Activated T-cell treated with anti-CD3 and anti-CD28 coated beads for 24 hours (primary cell): ENCODE results near the gene TPM1.

ENCODE experiments used
- DNase-seq: peaks from one replicate; pipeline ENCODE4 v3.0.0-alpha.2; 2020; ENCODE audit warnings: low read depth

Gene TPM1

DNA sequence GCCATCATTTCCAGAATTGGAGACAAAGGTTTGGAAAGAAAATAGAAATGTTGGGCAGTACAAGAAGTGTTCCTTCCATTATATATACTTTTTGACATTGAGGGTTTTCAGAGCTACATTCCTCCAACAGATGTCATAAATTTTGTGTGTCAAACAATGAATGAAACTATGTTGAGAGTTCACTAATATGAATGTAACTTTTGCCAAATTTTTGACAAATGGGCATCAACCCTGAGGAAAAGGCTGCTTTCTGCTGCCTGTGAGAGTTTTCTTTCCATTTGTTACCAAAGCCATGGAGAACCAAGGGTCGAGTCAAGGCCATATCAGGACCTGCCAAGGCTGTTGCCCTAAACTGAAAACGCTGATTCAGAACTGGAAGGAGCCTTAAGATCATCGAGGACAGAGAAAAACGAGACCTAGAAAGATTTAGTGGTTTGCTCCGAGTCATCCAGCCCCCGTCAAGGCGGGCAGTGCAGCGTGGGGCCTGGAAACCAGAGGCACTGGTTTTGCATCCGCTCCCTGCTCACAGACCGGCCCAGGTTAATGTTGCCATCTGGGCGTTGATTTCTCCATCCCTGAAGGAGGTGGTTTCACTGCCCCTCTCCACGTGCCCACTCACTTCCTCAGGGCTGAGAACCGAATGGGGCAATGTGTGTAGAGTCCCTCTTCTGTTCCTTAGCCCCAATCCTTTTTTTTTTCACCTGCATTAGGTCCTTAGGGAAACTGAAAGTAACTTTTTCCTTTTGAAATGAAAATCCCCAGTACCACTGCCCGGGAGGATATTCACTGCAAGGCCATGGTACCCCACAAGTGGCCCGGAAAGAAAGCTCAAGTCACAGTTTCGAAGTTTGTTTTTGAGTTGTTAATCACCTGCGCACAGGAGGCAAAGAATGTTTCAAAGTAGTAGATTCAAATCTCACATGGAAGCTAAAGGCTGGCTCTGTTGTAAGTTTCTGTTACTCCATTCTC is 32.8 kb downstream of the TPM1 start:
- DNase-seq: no peak

DNA sequence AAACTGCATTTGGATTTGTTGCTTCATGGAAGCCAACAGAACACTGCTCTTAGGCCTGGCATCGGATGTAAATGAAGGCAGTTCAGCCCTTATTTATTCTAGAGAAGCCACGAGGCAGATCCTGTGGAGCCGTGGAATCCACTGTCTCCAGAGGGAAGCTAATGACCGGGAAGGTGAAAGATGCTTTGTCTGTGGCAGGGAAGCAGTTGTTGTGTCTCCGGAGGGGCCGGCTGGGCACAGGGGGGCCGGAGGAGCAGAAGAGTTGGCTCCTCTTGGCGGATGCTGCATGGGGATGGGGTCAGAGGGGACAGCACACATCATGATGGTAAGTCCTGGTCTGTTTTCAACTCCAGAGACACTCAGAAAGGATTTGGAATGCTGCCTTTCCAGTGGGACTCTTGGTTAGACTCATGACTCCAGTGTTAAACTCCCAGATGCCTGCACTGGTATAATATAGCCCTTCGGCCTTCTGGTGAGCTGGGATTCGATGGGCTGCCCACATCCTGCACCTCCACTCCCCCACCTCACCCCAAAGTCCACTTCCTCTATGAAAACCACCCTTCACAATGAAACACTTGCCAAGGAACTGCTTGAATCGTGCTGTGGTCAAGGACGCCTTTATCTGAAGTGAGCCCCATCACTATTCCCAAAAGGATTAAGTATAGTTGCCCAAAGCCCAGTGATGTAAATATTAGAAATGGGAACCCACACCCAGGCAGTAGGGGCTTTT is 33.6 kb downstream of the TPM1 start:
- no peak for DNase-seq

DNA sequence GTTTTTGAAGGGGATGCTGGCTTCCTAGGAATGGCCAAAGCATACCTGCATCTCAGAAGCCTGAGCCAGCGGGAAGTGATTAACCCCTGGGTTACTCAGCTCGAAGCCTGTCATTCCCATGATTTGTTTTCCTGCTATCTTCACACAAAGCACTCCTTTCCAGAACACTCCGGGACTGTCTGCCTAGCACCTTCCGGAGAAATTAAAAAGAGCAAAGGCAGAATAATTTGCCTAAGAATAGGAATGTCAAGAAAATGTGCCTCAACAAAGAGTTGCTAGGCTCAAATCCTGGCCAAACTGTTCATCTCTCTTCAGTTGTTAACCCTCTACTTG is 34.1 kb downstream of the TPM1 start:
- DNase-seq: no peak

DNA sequence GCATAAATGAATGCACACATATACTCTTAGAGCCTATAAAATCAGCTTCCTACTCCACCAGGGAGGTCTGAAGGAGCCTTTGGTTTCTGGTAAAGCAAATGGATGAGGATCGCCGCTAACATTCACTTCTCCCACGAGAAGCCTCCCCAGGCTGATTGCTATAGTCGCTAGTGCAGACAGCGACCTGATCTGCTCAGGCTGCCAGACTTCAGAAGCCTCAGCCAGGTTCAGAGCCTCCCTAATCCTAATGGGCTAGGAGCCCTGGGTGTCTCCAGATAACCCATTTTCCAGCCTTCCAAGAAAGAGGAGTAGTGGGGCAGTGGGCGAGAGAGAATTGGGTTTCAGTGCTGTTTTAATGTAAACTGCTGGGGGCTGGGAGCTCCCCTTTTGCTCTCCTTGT is 35.4 kb downstream of the TPM1 start:
- DNase-seq: no peak

DNA sequence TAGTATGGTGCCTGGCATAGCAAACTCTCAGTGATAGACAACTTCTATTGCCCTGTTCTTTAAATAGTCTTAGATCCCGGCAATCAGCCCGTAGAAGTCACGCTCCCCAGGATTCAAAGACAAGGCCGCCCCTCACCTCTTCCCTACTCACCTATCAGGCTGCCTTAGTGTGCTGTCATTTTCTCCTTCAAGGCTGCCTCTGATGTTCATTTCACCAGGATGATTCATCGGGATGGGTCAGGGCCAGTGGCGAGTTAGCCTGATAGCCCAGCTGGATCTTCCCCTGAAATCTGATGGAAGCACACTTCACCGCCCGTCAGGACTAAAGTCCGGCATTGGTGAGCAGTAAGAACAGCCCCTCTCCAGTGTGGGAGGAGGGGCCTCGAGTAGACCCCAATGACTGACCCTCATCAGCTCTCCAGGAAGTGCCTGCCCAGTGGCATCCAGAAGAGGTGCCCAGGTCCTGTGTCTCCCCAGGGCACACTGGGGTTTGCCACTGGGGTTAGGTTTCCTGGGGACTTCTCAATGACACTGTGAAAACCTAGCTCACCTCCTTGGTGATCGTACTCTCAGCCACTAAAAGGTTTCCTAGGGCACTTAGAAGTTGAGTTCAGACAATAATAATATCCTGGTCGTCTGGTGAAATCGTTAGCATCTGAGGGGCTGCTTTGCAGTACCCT is 37.5 kb downstream of the TPM1 start:
- no peak for DNase-seq

DNA sequence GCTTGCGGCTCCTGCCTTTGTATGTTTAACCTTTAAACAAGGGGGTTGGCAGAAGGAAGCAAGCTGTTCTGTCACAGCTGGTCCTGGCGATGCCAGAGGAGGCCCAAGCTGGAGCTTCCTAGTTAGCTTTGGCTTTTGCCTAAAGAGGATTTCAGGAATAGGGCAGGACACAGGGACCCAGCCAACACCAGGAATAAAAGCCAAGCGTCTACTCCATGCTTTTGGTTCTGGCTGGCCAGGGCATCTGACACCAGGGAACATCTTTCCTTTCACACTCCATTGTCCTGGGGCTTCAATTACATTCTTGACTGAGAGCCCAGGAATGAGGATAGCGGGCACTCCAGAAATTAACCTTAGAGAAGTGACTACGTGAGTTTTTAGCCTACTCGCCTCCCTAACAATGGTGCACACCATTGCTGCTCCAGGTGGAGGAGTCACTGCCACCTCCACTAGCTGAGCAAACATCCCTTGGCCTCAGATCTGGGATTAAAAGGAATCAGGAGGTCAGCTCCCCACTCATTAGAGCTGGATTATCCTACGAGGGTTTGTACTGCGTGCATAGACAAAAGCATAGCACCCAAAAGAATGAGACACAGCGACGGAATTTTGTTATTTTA is 38.2 kb downstream of the TPM1 start:
- DNase-seq: no peak

DNA sequence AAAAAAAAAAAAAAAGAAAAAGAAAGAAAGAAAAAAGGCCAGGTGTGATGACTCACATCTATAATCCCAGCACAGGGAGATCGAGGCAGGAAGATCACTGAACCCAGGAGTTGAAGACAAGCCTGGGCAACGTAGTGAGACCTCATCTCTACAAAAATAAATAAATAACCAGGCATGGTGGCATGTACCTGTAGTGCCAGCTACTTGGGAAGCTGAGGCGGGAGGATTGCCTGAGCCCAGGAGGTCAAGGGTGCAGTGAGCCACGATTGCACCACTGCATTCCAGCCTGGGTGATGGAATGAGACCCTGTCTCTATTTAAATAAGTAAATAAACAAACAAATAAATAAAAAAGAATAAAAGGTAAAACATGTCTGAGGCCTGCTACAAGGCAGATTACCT is 39.8 kb downstream of the TPM1 start:
- no peak for DNase-seq

DNA sequence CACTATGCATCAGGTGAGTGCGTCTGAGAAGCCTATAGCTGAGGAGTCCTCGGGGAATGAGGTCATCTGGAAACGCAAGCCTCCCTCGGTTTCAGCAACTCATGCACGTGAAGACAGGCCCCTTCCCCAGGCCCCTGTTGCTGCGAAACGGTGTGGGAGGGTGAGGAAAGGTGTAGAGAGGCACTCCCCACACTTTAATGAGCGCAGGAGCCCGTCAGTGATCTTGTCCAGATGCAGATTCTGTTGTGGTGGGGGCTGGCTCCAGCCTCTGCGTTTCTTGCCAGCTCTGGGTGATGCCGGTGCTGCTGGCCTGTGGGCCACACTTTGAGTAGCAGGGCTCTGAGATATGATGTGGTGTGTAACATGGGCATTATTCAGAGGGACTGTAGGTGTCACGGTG is 40.5 kb downstream of the TPM1 start:
- no peak for DNase-seq

DNA sequence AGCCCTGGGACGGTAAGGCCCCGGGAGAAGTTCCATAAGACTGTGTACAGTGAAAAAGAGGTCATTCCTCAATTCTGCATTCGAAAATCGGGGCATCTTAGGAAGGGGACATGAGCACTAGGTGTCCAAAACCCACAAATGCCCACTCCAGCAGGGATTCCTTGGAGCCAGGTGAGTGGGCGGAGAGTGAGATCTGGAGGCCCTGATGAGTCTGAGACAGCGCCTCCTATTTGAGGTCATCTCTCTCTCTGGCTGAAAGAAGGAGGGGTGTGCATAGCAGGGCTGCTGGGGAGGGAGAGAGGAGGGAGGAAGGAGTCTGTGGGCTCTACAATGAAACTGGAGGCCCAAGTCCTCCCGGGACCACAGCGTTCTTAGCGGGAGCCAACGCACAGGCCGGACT is 41.0 kb downstream of the TPM1 start:
- DNase-seq: no peak

DNA sequence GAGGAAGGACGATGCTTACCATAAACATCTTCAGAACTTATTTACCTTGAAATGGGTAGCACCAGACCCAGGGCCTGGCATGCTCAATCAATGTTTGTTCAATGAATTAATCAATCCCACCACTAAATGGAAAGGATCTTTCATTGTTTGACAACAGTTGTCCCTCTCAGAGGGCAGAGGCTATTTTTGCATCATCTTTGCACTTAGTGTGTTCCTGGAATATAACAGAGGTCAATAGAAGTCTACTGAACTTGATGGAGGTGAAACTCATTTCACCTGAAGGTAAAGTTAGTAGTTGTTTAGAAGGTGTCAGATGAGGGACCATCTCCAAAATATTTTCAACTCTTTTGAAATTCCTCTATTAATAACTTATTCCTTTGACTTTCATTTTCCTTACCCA is 42.3 kb downstream of the TPM1 start:
- DNase-seq: no peak

DNA sequence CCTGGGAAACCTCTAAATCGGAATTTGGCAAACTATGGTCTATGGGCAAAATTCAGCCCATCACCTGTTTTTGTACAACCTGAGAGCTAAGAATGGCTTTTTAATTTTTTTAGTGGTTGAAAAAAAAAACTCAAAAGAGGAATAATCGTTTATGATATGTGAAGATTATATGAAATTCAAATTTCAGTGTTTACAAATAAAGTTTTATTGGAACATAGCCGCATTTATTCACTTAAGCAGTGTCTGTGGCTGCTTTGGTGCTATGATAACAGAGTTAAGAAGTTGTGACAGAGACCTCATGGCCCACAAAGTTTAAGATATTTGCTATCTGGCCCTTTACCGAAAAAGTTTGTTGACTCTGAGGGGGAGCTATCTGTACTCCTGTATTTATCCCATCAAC is 42.7 kb downstream of the TPM1 start:
- no peak for DNase-seq

DNA sequence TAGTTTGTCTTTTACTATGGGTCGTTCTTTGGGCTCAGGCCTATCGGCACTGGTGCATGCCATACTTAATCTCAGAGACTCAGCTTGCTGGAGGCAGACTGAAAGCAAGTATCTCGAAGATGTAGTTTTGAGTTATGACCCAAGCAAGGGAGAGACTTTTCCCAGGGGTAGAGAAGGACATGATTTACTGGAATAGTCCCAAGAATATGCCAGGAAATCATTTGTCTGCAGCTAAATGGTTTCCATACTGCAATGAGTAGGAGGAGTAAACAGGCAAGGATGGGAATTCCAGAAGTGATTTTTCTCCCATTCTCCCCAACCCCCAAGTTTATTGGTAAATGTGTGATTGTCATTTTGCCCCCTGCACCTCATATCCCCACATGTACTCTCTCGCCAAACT is 43.7 kb downstream of the TPM1 start:
- DNase-seq: no peak

DNA sequence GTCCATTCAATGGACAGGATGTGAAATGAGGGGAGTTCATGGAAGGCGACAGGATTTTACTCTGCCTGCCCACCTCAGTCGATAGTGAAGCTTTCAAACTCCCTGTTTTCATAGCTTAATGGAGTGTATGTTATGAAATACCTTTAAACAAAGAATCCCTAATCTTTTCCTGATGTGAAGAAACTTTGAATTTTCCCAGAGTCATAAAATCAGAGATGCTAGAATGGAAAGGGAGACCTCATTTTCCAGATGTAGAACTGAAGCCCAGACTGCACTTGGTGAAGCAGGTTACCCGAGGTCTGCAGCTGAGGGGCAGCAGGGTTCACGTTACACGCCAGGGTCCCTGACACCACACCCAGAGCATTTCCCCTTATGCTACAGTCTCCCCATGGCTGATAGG is 44.4 kb downstream of the TPM1 start:
- DNase-seq: no peak

DNA sequence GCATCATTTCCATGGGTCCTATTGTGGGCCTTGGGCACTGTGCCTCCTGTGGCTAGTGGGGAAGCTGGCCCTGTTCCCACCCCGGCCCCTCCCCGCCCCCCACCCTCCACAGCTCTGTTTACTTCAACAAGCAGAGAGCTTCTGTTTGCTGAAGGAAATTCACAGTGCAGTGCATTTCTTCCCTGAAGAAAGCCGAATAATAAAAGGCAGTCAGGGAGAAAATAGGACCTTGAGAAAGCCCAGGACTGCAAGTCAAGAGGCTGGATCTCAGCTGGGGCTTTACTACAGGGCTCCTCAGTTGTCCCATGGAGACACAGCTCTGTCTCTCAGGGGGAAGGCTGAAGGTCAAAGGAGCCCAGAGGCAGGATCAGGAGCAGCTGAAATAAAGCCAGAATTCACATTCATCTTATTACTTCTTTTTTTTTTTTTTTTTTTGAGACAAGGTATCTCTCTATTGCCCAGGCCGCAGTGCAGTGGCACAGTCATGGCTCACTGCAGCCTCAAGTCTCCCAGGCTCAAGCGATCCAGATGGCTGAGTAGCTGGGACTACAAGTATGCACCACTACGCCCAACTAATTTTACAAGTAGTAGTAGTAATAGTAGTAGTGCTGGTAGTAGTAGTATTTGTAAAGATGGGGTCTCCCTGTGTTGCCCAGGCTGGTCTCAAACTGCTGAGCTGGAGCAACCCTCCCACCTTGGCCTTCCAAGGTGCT is 46.1 kb downstream of the TPM1 start:
- no peak for DNase-seq

DNA sequence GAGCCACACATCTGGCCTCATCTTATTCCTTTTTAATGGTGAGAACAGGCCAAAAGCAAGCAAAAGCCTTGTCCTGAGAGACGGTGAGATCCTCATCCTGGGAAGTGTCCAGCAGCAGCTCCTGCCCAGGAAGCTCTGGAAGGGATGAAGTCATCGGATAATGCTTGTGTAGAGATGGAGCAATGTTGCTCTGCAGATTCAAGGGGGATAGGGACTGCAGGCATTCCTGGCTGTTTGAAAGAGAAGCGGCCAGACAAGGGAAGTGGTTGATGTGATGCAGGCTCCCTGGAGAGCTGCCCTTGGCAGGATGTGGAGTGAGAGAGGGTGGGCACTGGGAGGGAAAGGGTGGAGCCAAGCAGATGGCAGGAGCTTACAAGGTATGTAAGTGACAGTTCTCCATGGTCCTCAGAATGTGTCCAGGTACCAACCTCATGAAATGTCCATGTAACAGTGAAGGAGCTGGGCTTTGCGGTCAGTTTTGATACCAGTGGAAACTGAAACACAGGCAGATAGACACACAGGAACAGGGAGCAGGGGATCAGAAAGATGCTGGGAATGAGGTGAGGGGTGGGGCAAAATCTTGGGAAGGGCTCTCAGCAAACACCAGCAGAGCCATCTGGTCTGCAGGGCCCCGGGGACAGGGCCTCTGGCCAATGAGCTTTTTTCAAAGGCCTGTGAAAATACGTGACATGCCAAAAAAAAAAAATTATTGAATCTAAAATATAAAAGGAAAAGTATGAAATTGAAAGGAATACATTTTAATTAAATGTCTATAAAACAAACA is 46.9 kb downstream of the TPM1 start:
- DNase-seq: no peak

DNA sequence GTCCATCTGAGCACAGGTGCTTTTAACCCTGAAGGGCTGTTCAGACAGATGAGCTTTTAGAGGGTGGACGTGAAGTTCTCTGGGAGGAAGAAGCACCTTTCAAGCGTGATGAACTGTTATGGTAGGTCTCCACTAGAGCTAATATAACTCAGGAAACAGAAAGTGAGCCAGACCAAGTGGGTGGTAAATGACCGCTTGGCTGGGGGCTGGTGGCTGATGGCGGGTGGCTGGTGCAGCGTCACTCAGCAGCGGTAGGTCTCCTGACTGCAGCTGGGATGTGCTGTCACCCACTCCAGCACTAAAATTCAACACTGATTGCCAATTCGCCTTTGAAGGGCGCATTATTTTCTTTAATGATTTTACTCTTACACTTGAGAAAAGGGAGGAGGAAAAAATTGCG is 47.9 kb downstream of the TPM1 start:
- no peak for DNase-seq

DNA sequence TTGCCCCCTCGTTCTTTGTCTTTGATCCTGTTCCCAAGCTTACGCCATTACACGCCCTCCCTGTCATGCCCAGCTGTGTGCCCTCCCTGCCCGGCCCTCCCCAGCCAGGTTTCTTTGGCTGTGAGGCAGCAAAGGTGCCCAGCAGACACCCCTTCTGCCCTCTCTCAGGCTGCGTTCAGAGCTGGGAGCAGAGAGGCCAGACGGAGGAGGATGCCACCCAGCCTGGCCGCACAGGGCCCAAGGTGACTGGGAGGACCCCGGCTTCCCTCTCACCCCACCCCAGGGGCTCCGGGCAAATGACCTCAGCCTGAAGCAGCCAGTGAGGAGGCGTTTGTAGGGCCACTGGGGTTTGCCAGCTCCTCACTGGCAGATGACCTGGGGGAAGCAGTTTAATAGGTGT is 48.3 kb downstream of the TPM1 start:
- no peak for DNase-seq

DNA sequence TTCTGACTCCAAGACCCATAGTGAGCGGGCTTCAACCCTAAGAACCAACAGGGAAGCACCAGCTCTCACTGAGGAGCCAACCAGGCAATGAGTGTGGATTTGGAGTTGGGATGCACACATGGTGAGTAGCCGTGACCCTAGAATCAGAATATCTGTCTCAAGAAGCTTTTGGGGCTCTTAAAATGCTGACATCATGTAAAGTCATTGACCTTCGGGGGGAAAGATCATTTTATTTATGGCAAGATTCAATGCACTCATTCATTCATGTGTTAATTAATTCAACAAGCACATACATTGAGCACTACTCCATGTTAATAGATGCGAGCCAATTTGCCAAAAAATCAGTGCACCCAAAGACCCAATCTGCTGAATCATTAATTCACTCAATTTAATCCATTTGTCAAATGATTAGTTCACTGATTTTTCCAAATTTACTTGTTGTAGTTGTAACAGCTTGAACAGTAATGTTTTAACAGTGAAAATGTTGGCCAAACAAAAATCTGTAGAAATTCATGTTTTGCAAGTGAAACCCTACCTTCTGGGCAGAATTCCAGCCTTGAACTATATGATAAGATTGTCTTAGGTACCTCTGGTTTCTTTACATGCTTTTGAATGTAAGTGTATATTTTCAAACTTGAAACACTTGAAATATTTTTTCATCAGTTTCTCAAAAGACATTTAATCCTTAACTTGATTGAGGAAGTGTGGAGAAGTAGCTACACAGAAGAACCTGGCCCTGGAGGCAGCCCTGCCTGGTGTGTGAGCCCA is 49.3 kb downstream of the TPM1 start:
- DNase-seq: no peak

DNA sequence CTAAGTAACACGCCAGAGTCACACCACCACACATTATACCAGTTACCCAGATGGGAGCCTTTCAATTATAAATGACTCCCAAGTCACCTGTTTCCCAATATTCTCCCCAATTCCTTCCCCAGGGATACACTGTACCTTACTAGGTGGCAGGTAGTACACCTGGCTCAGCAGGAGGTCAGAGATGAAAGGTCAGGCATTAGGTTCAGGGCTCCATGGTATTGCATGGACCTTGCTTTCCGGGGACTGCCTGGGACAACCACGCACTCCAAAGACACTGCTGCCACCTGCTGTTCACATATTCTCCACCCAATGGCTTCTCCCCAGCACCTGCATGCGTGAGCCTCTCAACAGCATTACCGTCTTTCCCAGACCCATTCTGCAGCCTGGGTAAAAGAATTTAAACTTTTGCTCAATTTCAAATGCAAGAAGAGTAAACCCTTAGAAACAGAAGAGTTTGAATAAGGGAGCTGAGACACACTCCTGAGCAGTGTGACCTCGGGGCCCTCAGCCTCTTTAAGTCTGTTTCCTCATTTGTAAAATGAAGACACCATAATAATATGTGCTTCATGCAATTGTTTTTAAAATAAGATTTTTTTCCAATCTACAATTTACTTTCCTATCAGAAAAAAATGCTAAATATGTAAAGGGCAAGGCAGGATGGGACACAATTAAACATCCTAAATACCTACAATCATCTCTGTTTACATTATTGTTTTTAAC is 51.1 kb downstream of the TPM1 start:
- DNase-seq: peak; percentile 55

DNA sequence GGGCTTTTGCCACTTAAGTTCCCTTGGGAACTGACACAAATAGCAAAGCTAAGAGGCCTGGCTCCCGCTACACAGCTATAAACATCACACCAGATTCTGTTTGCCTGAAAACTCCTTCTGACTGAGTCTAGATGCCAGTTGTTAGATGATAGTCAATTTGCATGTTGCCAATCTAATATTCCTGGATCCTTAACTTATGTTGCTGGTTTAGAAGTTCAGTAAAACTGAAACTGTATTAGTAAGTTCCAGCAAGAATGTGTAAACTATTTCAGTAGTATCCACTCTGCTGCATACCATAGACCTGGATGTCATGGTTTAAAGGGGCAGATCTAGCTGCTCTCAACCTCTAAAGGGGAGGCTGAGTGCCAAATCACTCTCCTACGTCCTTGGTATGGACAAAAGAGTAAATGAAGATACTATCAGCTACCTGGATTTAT is 52.0 kb downstream of the TPM1 start:
- no peak for DNase-seq
